Trophoblast cell (in vitro differentiated cells and primary cell): ENCODE data around the gene LYSET.
"Not testable (repeated sequence)": the region's sequence is repeated elsewhere in the genome, so short reads cannot be mapped to it uniquely, and the experiment has no call there.

Experiments
- DNase-seq, 2 donors: peaks; one replicate each; pipeline ENCODE4 v3.0.0-alpha.2; 2016
- H2AFZ ChIP-seq: 2 replicates; pipeline ENCODE4 v1.6.1; 2013; ENCODE audit warnings: low read length, moderate library complexity, mild to moderate bottlenecking; ENCODE audit not compliant: insufficient read depth, poor library complexity
- H2AK5ac ChIP-seq: 2 replicates; pipeline ENCODE4 v1.6.1; 2013; ENCODE audit warnings: mild to moderate bottlenecking, low read length
- H2BK120ac ChIP-seq: 2 replicates; pipeline ENCODE4 v1.6.1; 2013; ENCODE audit warnings: low read length, mild to moderate bottlenecking, moderate library complexity; ENCODE audit not compliant: insufficient read depth, poor library complexity
- H2BK12ac ChIP-seq: 2 replicates; pipeline ENCODE4 v1.6.1; 2013; ENCODE audit warnings: mild to moderate bottlenecking, low read length, moderate library complexity
- H2BK5ac ChIP-seq: 2 replicates; pipeline ENCODE4 v1.6.1; 2013; ENCODE audit warnings: low read length, low read depth, moderate library complexity, mild to moderate bottlenecking; ENCODE audit not compliant: poor library complexity
- H3K14ac ChIP-seq: 2 replicates; pipeline ENCODE4 v1.6.1; 2013; ENCODE audit warnings: mild to moderate bottlenecking, low read length
- H3K18ac ChIP-seq: 2 replicates; pipeline ENCODE4 v1.6.1; 2013; ENCODE audit warnings: mild to moderate bottlenecking, low read length
- H3K23ac ChIP-seq: 2 replicates; pipeline ENCODE4 v1.6.1; 2013; ENCODE audit warnings: low read length
- H3K27ac ChIP-seq: 2 replicates; pipeline ENCODE4 v1.5.1; 2013; ENCODE audit warnings: low read depth, mild to moderate bottlenecking, inconsistent platforms, low read length, moderate library complexity
- H3K27me3 ChIP-seq: 2 replicates; pipeline ENCODE4 v1.6.1; 2013; ENCODE audit warnings: inconsistent platforms, mild to moderate bottlenecking, low read length, moderate library complexity; ENCODE audit not compliant: insufficient read depth
- H3K36me3 ChIP-seq, 2 experiments: 1 replicate in 1 of 2; 2 replicates in 1 of 2; pipeline ENCODE4 v1.6.1; 2013; ENCODE audit warnings: low read length in 2 of 2, mild to moderate bottlenecking in 2 of 2, moderate library complexity in 1 of 2; ENCODE audit not compliant: insufficient read depth in 2 of 2, control insufficient read depth in 1 of 2
- H3K4ac ChIP-seq: 2 replicates; pipeline ENCODE4 v1.6.1; 2013; ENCODE audit warnings: low read depth, mild to moderate bottlenecking, low read length, moderate library complexity
- H3K4me1 ChIP-seq, 2 experiments: 1 replicate in 1 of 2; 2 replicates in 1 of 2; pipeline ENCODE4 v1.6.1; 2013; ENCODE audit warnings: low read length in 2 of 2, mild to moderate bottlenecking in 2 of 2, moderate library complexity in 1 of 2; ENCODE audit not compliant: insufficient read depth in 2 of 2, control insufficient read depth in 1 of 2
- H3K4me2 ChIP-seq: 2 replicates; pipeline ENCODE4 v1.6.1; 2013; ENCODE audit warnings: inconsistent platforms, mild to moderate bottlenecking, low read length, moderate library complexity
- H3K4me3 ChIP-seq: 2 replicates; pipeline ENCODE4 v1.5.1; 2013; ENCODE audit warnings: mild to moderate bottlenecking, low read depth, low read length, inconsistent platforms
- H3K79me1 ChIP-seq: one replicate; pipeline ENCODE4 v1.6.1; 2013; ENCODE audit warnings: low read length
- H3K79me2 ChIP-seq: 2 replicates; pipeline ENCODE4 v1.6.1; 2013; ENCODE audit warnings: low read length, mild to moderate bottlenecking; ENCODE audit not compliant: control insufficient read depth, insufficient read depth, poor library complexity
- H3K9ac ChIP-seq: 2 replicates; pipeline ENCODE4 v1.6.1; 2013; ENCODE audit warnings: mild to moderate bottlenecking, low read length
- H3K9me3 ChIP-seq: 2 replicates; pipeline ENCODE4 v1.6.1; 2013; ENCODE audit warnings: low read depth, mild to moderate bottlenecking, control low read depth, inconsistent platforms, low read length; ENCODE audit not compliant: insufficient read depth
- H4K12ac ChIP-seq: 2 replicates; pipeline ENCODE4 v1.6.1; 2013; ENCODE audit warnings: low read depth, mild to moderate bottlenecking, low read length, moderate library complexity
- H4K8ac ChIP-seq: 2 replicates; pipeline ENCODE4 v1.6.1; 2013; ENCODE audit warnings: low read depth, mild to moderate bottlenecking, low read length, moderate library complexity
- H4K91ac ChIP-seq: one replicate; pipeline ENCODE4 v1.6.1; 2013; ENCODE audit warnings: low read depth, mild to moderate bottlenecking, low read length, moderate library complexity
- WGBS: extraction: QIAGEN DNeasy Blood & Tissue Kit; methylation state at CpG from one replicate; pipeline ENCODE4 v1.1.7; 2013; ENCODE audit warnings: missing lambda C conversion rate; ENCODE audit not compliant: insufficient read length, insufficient coverage; ENCODE audit errors: extremely low coverage; 5-methylcytosine and 5-hydroxymethylcytosine counted together

LYSET gene

GRCh38 chr14:93163564-93163963, 21.6 kb upstream of the LYSET start:
- WGBS, result no CpG with 5 or more reads among the region's 5 CpGs
- no peak for DNase-seq

GRCh38 chr14:93165271-93166265, 19.5 kb upstream of the LYSET start:
- not testable (repeated sequence) for H3K27ac ChIP-seq, H3K23ac ChIP-seq

More at GRCh38 chr14:93163564-93163963, 21.6 kb upstream of the LYSET start:
- no peak overlapping the region for H4K12ac ChIP-seq
- H3K36me3 ChIP-seq, result no peaks in the 10 kb centered on the region
- H2BK120ac ChIP-seq, result no peak overlapping the region
- H2AFZ ChIP-seq, result no peak overlapping the region
- no peaks in the 10 kb centered on the region for H3K4me1 ChIP-seq
- no peak overlapping the region for H3K4me3 ChIP-seq
- no peak overlapping the region for H4K8ac ChIP-seq
- H3K4ac ChIP-seq, result no peak overlapping the region
- no peak overlapping the region for H3K27ac ChIP-seq
- H2BK12ac ChIP-seq, result no peak overlapping the region
- H3K23ac ChIP-seq, result no peak overlapping the region
- no peaks in the 10 kb centered on the region for H3K9me3 ChIP-seq
- no peak overlapping the region for H3K14ac ChIP-seq
- no peaks in the 10 kb centered on the region for H3K27me3 ChIP-seq
- no peak overlapping the region for H2AK5ac ChIP-seq
- H3K4me2 ChIP-seq, result no peak overlapping the region
- H3K9ac ChIP-seq, result no peak overlapping the region
- H3K79me2 ChIP-seq, result no peaks in the 10 kb centered on the region
- H3K18ac ChIP-seq, result no peak overlapping the region
- no peak overlapping the region for H4K91ac ChIP-seq
- H2BK5ac ChIP-seq, result no peak overlapping the region
- no peaks in the 10 kb centered on the region for H3K79me1 ChIP-seq

DNA sequence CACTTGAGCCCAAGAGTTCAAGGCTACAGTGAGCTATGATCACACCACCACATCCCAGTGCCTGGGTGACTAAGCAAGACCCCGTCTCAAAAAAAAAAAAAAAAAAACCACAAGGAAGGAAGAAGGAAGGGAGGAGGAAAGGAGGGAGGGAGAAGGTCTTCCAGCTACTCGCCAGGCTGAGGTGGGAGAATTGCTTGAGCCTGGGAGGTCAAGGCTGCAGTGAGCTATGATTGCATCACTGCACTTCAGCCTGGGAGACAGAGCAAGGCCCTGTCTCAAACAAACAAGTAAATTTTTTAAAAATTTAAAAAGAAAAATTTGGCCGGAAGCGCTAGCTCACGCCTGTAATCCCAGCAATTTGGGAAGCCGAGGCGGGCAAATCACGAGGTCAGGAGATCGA, 16.5 kb upstream of the LYSET start:
- not testable (repeated sequence) for H2AFZ ChIP-seq, H3K4ac ChIP-seq, H3K79me2 ChIP-seq, H3K9me3 ChIP-seq, H2BK120ac ChIP-seq, H3K36me3 ChIP-seq, H3K4me3 ChIP-seq, H3K23ac ChIP-seq, H2BK12ac ChIP-seq, H3K4me1 ChIP-seq, H3K4me2 ChIP-seq, H3K27me3 ChIP-seq, DNase-seq, H4K12ac ChIP-seq, H3K14ac ChIP-seq, H3K9ac ChIP-seq, H2BK5ac ChIP-seq, H3K18ac ChIP-seq, H4K8ac ChIP-seq, H3K27ac ChIP-seq, H2AK5ac ChIP-seq, H3K79me1 ChIP-seq, H4K91ac ChIP-seq
- WGBS, result no CpG with 5 or more reads among the region's 9 CpGs

More at GRCh38 chr14:93165271-93166265, 19.5 kb upstream of the LYSET start:
- H3K18ac ChIP-seq, H3K79me1 ChIP-seq, H3K4me3 ChIP-seq, H2BK12ac ChIP-seq, H2BK120ac ChIP-seq, H3K14ac ChIP-seq, H4K91ac ChIP-seq, H4K12ac ChIP-seq, H3K27me3 ChIP-seq, H3K4me1 ChIP-seq, H3K36me3 ChIP-seq, H3K79me2 ChIP-seq, DNase-seq, H2BK5ac ChIP-seq, H2AFZ ChIP-seq, H4K8ac ChIP-seq, H3K9me3 ChIP-seq, H3K4me2 ChIP-seq, H3K9ac ChIP-seq, H2AK5ac ChIP-seq, H3K4ac ChIP-seq: not testable (repeated sequence)
- no CpG with 5 or more reads among the region's 26 CpGs for WGBS

DNA sequence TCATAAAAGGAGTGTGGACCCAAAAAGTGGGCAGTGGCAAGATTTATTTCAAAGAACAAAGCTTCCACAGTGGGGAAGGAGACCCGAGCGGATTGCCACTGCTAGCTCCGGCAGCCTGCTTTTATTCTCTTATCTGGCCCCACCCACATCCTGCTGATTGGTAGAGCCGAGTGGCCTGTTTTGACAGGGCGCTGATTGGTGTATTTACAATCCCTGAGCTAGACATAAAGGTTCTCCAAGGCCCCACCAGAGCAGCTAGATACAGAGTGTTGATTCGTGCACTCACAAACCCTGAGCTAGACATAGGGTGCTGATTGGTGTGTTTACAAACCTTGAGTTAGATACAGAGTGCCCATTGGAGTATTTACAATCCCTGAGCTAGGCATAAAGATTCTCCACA, 15.5 kb upstream of the LYSET start:
- not testable (repeated sequence) for H4K12ac ChIP-seq, H3K4ac ChIP-seq, H2BK5ac ChIP-seq, DNase-seq, H3K4me2 ChIP-seq, H4K91ac ChIP-seq, H3K27ac ChIP-seq, H2BK12ac ChIP-seq, H4K8ac ChIP-seq, H3K36me3 ChIP-seq, H3K23ac ChIP-seq, H3K9ac ChIP-seq, H2BK120ac ChIP-seq, H3K4me3 ChIP-seq, H3K27me3 ChIP-seq, H3K9me3 ChIP-seq, H3K4me1 ChIP-seq, H3K79me2 ChIP-seq, H2AK5ac ChIP-seq, H3K79me1 ChIP-seq, H3K18ac ChIP-seq, H3K14ac ChIP-seq, H2AFZ ChIP-seq
- no CpG with 5 or more reads among the region's 6 CpGs for WGBS
